Bronchial epithelial cell (primary cell): ENCODE results near the gene COL20A1. TPM values are rescaled to one million over a fixed set of nuclear protein-coding genes. Genes with fewer than 3 reads are reported as not detected.

ENCODE experiments used
- DNase-seq: peaks from one replicate; pipeline ENCODE4 v3.0.0-alpha.2; 2010; ENCODE audit warnings: low read depth
- FAIRE-seq: peaks from 2 replicates; lab custom pipeline; 2011; peaks lifted over from hg19 to GRCh38; lab: Jason Lieb, UNC
- H3K27me3 ChIP-seq: 2 replicates; pipeline ENCODE4 v1.5.1; 2011; ENCODE audit warnings: low read length; ENCODE audit not compliant: control insufficient read depth, insufficient read depth
- H3K36me3 ChIP-seq: 2 replicates; pipeline ENCODE4 v1.5.1; 2011; ENCODE audit warnings: low read length; ENCODE audit not compliant: control insufficient read depth, insufficient read depth
- H3K4me3 ChIP-seq: 2 replicates; pipeline ENCODE4 v1.5.1; 2011; ENCODE audit warnings: mild to moderate bottlenecking, low read depth, low read length, control low read depth
- CTCF ChIP-seq: IDR thresholded peaks from 2 replicates; pipeline ENCODE4 v1.5.1; 2011; ENCODE audit warnings: mild to moderate bottlenecking, moderate library complexity, low read length, control low read depth, inconsistent platforms; ENCODE audit not compliant: insufficient read depth, severe bottlenecking
- total RNA-seq: library from RNA; depleted of rRNA; stranded (reverse); fragments of >200 nt; gene quantifications from 2 replicates; pipeline ENCODE4 v1.2.1, GENCODE V29; 2014

The COL20A1 gene
- total RNA-seq, 1 donor from 2014 or later: not detected

DNA sequence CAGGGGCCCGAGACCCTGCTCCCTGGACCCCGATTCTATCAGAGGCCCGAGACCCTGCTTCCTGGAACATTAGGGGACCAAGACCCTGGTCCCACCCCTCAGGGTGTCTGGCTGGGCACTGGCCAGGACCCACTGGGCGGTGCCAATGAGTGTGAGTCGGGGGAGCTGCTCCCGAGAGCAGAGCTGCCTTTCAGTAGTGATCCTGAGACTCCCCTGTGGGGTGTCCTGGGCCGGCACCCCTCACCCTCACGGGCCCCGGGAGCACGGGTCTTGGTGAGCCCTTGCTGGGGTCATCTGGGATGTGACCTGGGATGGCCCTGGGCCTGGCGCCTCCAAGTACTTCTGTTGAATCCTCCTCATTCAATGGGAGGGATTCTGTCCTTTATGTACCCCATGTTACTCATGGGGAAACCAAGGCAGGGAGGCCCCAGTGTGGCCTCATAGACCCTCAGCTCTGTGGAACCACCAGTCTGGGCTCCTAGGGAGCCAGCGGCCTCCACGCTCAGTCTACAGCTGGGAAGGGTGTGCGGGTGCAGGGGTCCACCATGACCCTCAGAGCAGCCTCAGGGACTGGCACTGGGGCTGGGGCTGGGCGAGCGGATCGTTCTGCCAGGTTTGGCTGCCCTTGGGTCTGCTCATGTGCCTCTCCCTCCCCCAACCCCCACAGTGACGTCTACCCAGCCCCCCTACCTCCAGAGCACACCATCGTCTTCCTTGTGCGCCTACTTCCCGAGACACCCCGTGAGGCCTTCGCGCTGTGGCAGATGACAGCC is 25.6 kb downstream of the COL20A1 start:
- no peak for TF ChIP-seq CTCF
- DNase-seq (no peak), FAIRE-seq (no peak)
- no peak overlapping the region for H3K4me3 ChIP-seq
- H3K27me3 ChIP-seq: no peaks in the 10 kb centered on the region
- H3K36me3 ChIP-seq: no peaks in the 10 kb centered on the region

- TF ChIP-seq CTCF: no peak
- H3K4me3 ChIP-seq: no peak overlapping the region
- H3K36me3 ChIP-seq: no peaks in the 10 kb centered on the region
- no peaks in the 10 kb centered on the region for H3K27me3 ChIP-seq
- DNase-seq (no peak), FAIRE-seq (no peak)
Observed at GRCh38 chr20:63319164-63320040, 26.4 kb downstream of the COL20A1 start.

DNA sequence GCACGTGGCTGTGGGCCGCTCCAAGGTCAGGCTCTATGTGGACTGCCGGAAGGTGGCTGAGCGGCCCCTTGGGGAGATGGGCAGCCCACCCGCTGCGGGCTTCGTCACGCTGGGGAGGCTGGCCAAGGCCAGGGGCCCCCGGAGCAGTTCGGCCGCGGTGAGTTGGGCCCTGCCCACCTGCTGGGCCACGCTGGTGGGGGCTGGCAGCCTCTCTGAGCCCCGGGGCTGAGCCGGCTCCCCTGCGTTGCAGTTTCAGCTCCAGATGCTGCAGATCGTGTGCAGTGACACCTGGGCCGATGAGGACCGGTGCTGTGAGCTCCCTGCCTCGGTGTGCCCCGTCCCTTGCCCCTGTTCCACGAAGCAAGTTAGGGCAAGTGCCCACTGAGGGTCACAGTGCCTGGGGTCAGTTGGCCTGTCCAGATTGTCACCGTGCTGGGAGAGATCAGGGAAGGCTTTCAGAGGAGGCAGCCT is 27.1 kb downstream of the COL20A1 start:
- DNase-seq (no peak), FAIRE-seq (no peak)
- Histone ChIP-seq H3K27me3 (no peaks in the 10 kb centered on the region), H3K36me3 (no peaks in the 10 kb centered on the region), H3K4me3 (no peak overlapping the region)
- no peak for TF ChIP-seq CTCF

DNA sequence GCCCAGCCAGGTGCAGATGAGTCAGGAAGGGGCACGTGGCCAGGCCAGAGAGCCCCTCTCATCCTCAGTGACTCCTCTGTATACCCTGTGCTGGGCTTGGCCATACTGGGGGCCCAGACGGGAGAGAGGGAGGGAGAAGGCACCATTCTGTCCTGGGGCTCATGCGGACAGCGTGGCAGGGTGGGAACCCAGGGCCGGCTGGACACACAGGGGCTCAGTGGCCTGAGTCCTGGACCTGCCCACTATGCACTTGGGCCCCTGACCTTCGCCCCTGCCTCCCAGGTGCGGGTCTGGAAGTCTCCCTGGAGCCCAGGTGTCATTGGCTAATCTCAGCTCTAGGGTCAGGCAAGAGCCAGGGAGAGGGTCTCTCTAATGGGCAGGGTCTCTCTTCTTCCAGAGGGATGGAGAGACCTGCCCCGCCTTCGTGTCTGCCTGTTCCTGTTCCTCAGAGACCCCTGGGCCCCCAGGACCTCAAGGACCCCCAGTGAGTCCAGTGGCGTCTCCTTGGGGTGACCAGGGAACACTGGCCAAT is 27.7 kb downstream of the COL20A1 start:
- DNase-seq: no peak
- H3K4me3 ChIP-seq: no peak overlapping the region
- no peaks in the 10 kb centered on the region for H3K27me3 ChIP-seq
- TF ChIP-seq CTCF: no peak
- H3K36me3 ChIP-seq: no peaks in the 10 kb centered on the region
- no peak for FAIRE-seq

- Histone ChIP-seq H3K27me3 (no peaks in the 10 kb centered on the region), H3K36me3 (no peaks in the 10 kb centered on the region), H3K4me3 (no peak overlapping the region)
- no peak for DNase-seq
- FAIRE-seq: no peak
- TF ChIP-seq CTCF: no peak
Observed at GRCh38 chr20:63321148-63321831, 28.3 kb downstream of the COL20A1 start.
